CD4-positive, alpha-beta T cell treated with Interleukin-6 for 4 hours (primary cell): ENCODE data around the gene LYVE1.

Source experiments
- DNase-seq: peaks from one replicate; pipeline ENCODE4 v3.0.0-alpha.2; 2020; ENCODE audit warnings: mixed read lengths

LYVE1 gene

DNA sequence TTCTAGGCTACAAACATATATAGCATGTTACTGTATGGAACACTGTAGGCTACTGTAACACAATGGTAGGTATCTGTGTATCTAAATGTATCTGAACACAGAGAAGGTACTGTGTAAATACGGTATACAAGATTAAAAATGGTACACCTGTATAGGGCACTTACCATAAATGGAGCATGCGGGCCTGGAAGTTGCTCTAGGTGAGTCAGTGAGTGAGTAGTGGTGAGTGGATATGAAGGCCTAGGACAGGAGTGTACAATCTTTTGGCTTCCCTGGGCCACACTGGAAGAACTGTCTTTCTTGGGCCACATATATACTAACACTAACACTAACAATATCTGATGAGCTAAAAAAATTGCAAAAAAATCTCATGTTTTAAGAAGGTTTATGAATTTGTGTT, 48.8 kb downstream of the LYVE1 start:
- no peak for DNase-seq

DNA sequence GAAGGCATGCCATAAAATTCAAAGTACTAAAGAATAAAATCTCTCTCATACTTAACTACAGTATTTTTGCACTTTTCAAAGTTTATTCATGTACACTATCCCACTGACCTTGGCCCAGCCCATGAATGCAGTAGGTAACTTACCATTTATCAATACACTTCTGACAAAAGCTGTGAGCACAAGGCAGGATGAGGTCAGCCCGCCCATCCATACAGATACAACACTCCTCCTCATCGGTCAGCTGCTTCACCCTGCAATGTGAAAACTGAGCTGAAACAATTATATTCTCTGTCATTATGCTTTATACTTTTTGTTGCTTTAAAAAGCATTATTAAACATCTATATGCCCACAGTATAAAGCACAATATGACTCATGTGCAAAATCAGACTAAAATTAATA, 49.6 kb downstream of the LYVE1 start:
- no peak for DNase-seq

DNA sequence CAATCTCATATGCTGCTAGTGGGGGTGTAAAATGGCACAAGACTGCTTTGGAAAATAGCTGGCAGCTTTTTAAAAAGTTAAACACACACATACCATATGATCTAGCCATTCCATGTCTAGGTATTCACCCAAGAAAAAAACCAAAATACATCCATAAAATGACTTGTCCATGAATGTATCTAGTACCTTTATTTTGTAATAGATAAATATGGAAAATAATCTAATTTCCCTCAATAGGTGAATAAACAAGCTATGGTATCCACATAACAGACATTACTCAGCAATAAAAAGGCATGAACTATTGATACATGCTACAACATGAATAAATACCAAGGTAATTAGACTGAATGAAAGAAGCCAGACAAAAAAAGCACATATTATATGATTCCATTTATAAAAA, 50.3 kb downstream of the LYVE1 start:
- DNase-seq, result no peak

DNA sequence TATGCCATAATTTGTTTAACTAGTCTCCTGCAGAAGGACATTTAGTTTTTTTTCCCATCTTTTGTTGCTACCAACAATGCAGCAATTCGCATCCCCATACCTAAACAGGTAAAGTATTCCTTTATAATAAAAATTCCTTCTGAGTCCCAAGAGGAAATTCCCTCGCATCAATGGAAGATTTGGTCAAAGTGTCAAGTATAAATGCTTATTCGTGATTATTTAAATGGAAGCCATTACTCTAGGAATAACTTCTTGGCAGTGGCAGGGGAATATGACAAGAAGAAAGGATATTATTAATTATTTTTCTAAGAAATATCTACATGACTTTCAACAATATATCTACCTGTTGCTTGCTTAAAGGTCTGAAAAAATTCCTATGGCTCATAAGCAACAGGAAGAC, 53.0 kb downstream of the LYVE1 start:
- no peak for DNase-seq

DNA sequence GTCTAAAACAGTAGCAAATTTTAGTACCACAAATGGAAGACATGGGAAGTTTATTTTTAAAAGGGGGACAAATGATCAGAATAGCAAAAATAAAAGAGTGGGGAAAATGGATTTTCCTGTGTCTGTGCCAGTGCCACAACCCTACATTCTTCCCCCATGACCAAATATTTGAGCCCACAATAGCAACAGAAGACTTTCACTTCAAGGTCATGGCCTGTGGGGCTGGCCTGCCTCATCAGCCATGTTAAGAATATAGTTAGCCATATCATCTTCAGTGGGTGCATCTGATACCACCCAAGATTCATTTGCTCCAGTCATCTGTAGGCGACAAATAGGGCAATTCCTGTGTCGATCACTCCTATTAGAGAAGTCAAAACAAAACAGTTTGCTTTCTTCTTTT, 53.8 kb downstream of the LYVE1 start:
- no peak for DNase-seq

DNA sequence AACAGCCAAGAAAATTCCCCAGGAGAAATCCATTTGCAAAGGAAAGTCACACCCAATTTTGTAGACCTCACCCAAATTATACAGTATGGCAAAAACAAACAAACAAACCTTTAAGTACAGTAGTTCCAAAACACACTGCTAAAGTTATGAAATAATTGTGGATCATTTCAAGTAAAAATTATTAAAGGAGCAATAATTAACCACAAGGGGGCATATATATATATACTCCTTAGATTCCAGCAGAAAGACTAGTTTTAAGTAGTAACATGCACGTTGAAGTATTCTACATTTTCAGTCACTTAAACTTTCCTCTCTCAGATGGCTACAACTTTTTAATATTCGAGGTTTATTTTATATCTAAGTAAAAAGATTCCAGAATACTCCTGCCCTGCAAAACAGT, 54.3 kb downstream of the LYVE1 start:
- DNase-seq, result no peak

DNA sequence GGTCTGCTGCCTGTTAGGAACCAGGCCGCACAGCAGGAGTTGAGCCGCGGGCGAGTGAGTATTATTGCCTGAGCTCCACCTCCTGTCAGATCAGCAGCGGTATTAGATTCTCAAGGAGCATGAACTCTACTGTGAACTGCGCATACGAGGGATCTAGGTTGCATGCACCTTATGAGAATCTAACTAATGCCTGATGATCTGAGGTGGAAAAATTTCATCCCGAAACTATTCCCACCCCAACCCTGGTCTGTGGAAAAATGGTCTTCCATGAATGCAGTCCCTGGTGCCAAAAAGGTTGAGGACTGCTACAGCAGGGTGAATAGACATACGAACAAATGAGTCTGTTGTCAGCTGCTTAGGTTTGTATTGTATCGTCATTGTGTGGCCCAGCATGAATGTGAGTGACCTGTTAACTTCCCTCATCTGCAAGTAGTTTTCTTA, 57.3 kb downstream of the LYVE1 start:
- no peak for DNase-seq
